ENCODE results near the gene PSG7.
"Not testable (repeated sequence)": the region's sequence is repeated elsewhere in the genome, so short reads cannot be mapped to it uniquely, and the experiment has no call there.

The PSG7 gene

GRCh38 chr19:42912941-42913340, 24.1 kb downstream of the PSG7 start:
- not testable (repeated sequence) for DNase-seq

GRCh38 chr19:42911731-42912130, 25.3 kb downstream of the PSG7 start:
- DNase-seq = not testable (repeated sequence)

- DNase-seq = not testable (repeated sequence)
Measured at GRCh38 chr19:42906162-42906561, 30.8 kb downstream of the PSG7 start.

- DNase-seq = not testable (repeated sequence)
Measured at GRCh38 chr19:42900561-42900960, 36.4 kb downstream of the PSG7 start.

- not testable (repeated sequence) for DNase-seq
Measured at GRCh38 chr19:42899674-42900073, 37.3 kb downstream of the PSG7 start.

GRCh38 chr19:42899110-42899509, 37.9 kb downstream of the PSG7 start:
- not testable (repeated sequence) for DNase-seq

GRCh38 chr19:42898656-42899055, 38.4 kb downstream of the PSG7 start:
- not testable (repeated sequence) for DNase-seq

GRCh38 chr19:42897729-42898128, 39.3 kb downstream of the PSG7 start:
- not testable (repeated sequence) for DNase-seq

- DNase-seq = not testable (repeated sequence)
Measured at GRCh38 chr19:42890446-42890845, 46.6 kb downstream of the PSG7 start.

- not testable (repeated sequence) for DNase-seq
Measured at GRCh38 chr19:42887876-42888445, 49.0 kb downstream of the PSG7 start.

GRCh38 chr19:42882730-42883129, 54.3 kb downstream of the PSG7 start:
- not testable (repeated sequence) for DNase-seq

- DNase-seq = not testable (repeated sequence)
Measured at GRCh38 chr19:42882010-42882409, 55.0 kb downstream of the PSG7 start.

- DNase-seq = not testable (repeated sequence)
Measured at GRCh38 chr19:42881279-42881678, 55.7 kb downstream of the PSG7 start.

- DNase-seq = not testable (repeated sequence)
Measured at GRCh38 chr19:42880621-42881020, 56.4 kb downstream of the PSG7 start.

- no peak for DNase-seq
Measured at GRCh38 chr19:42879613-42880012, 57.4 kb downstream of the PSG7 start, which contains the start of gene PSG1. TSS of gene PSG1 (minus strand) at chr19:42879713. CDS start at chr19:42879581, 132 bp downstream.

GRCh38 chr19:42876596-42876995, 60.4 kb downstream of the PSG7 start:
- DNase-seq = not testable (repeated sequence)

GRCh38 chr19:42875881-42876280, 61.1 kb downstream of the PSG7 start:
- not testable (repeated sequence) for DNase-seq

- not testable (repeated sequence) for DNase-seq
Measured at GRCh38 chr19:42874901-42875813, 61.9 kb downstream of the PSG7 start.

GRCh38 chr19:42874136-42874535, 62.9 kb downstream of the PSG7 start:
- DNase-seq = not testable (repeated sequence)
